ENCODE measurements around the gene DCK. TPM values are rescaled to one million over a fixed set of nuclear protein-coding genes. Genes with fewer than 3 reads are reported as not detected.
"Not testable (repeated sequence)": the region's sequence is repeated elsewhere in the genome, so short reads cannot be mapped to it uniquely, and the experiment has no call there.

The DCK gene
- total RNA-seq, 1 donor from 2014 or later, result 18.3 TPM

GRCh38 chr4:71052034-71052433 is 58.6 kb downstream of the DCK start:
- H3K4me3 ChIP-seq (ENCODE audit: low read length in 3 of 3), result no peak overlapping the region
- H3K9ac ChIP-seq (ENCODE audit: low read depth in 1 of 3, low read length in 3 of 3), result no peak overlapping the region
- no peaks in the 10 kb centered on the region for H3K9me3 ChIP-seq (ENCODE audit: control insufficient read depth in 3 of 3, low read length in 3 of 3)
- H3K36me3 ChIP-seq (ENCODE audit: control insufficient read depth in 3 of 3, insufficient read depth in 3 of 3, low read length in 3 of 3), result no peaks in the 10 kb centered on the region
- no peaks in the 10 kb centered on the region for H3K4me1 ChIP-seq (ENCODE audit: control insufficient read depth in 3 of 3, insufficient read depth in 3 of 3, low read length in 3 of 3)
- H3K27me3 ChIP-seq (ENCODE audit: control insufficient read depth in 3 of 3, insufficient read depth in 3 of 3, low read length in 3 of 3), result no peaks in the 10 kb centered on the region
- no peak overlapping the region for H3K27ac ChIP-seq (ENCODE audit: low read depth, low read length)

GRCh38 chr4:71052716-71053115 is 59.3 kb downstream of the DCK start:
- H3K4me3 ChIP-seq (ENCODE audit: low read length in 3 of 3), result no peak overlapping the region
- no peaks in the 10 kb centered on the region for H3K4me1 ChIP-seq (ENCODE audit: control insufficient read depth in 3 of 3, insufficient read depth in 3 of 3, low read length in 3 of 3)
- no peaks in the 10 kb centered on the region for H3K9me3 ChIP-seq (ENCODE audit: control insufficient read depth in 3 of 3, low read length in 3 of 3)
- no peak overlapping the region for H3K9ac ChIP-seq (ENCODE audit: low read depth in 1 of 3, low read length in 3 of 3)
- no peaks in the 10 kb centered on the region for H3K27me3 ChIP-seq (ENCODE audit: control insufficient read depth in 3 of 3, insufficient read depth in 3 of 3, low read length in 3 of 3)
- no peak overlapping the region for H3K27ac ChIP-seq (ENCODE audit: low read depth, low read length)
- H3K36me3 ChIP-seq (ENCODE audit: control insufficient read depth in 3 of 3, insufficient read depth in 3 of 3, low read length in 3 of 3), result no peaks in the 10 kb centered on the region

DNA sequence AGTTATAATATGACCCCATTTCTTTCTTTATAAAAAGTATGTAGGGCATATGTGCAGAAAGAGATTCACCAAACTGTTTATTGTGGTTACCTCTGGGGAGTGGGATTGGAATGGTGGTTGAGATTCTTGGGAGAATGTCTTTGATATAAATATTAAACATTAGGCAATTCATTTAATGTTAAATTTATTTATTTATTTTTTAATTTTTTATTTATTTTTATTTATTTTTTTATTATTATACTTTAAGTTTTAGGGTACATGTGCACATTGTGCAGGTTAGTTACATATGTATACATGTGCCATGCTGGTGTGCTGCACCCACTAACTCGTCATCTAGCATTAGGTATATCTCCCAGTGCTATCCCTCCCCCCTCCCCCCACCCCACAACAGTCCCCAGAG is 60.2 kb downstream of the DCK start:
- H3K36me3 ChIP-seq (ENCODE audit: control insufficient read depth in 3 of 3, insufficient read depth in 3 of 3, low read length in 3 of 3); H3K27ac ChIP-seq (ENCODE audit: low read depth, low read length); H3K9ac ChIP-seq (ENCODE audit: low read depth in 1 of 3, low read length in 3 of 3): not testable (repeated sequence)

DNA sequence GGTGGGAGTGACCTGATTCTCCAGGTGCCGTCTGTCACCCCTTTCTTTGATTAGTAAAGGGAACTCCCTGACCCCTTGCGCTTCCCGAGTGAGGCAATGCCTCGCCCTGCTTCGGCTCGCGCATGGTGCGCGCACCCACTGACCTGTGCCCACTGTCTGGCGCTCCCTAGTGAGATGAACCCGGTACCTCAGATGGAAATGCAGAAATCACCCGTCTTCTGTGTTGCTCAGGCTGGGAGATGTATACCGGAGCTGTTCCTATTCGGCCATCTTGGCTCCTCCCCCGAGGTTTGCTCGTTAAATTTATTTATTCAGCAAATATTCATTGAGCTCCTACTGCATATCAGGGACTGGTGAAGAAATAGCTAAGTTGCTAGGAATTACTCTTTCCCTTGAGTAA is 66.1 kb downstream of the DCK start:
- not testable (repeated sequence) for H3K27me3 ChIP-seq (ENCODE audit: control insufficient read depth in 3 of 3, insufficient read depth in 3 of 3, low read length in 3 of 3); H3K27ac ChIP-seq (ENCODE audit: low read depth, low read length); H3K36me3 ChIP-seq (ENCODE audit: control insufficient read depth in 3 of 3, insufficient read depth in 3 of 3, low read length in 3 of 3); H3K4me1 ChIP-seq (ENCODE audit: control insufficient read depth in 3 of 3, insufficient read depth in 3 of 3, low read length in 3 of 3); H3K9me3 ChIP-seq (ENCODE audit: control insufficient read depth in 3 of 3, low read length in 3 of 3); H3K4me3 ChIP-seq (ENCODE audit: low read length in 3 of 3); H3K9ac ChIP-seq (ENCODE audit: low read depth in 1 of 3, low read length in 3 of 3)

More for the DNA sequence above, 60.2 kb downstream of the DCK start:
- not testable (repeated sequence) for H3K9me3 ChIP-seq (ENCODE audit: control insufficient read depth in 3 of 3, low read length in 3 of 3); H3K4me1 ChIP-seq (ENCODE audit: control insufficient read depth in 3 of 3, insufficient read depth in 3 of 3, low read length in 3 of 3); H3K4me3 ChIP-seq (ENCODE audit: low read length in 3 of 3); H3K27me3 ChIP-seq (ENCODE audit: control insufficient read depth in 3 of 3, insufficient read depth in 3 of 3, low read length in 3 of 3)

- no peaks in the 10 kb centered on the region for H3K36me3 ChIP-seq (ENCODE audit: control insufficient read depth in 3 of 3, insufficient read depth in 3 of 3, low read length in 3 of 3)
- no peak overlapping the region for H3K27ac ChIP-seq (ENCODE audit: low read depth, low read length)
- H3K4me1 ChIP-seq (ENCODE audit: control insufficient read depth in 3 of 3, insufficient read depth in 3 of 3, low read length in 3 of 3), result no peaks in the 10 kb centered on the region
- no peak overlapping the region for H3K4me3 ChIP-seq (ENCODE audit: low read length in 3 of 3)
- no peaks in the 10 kb centered on the region for H3K9me3 ChIP-seq (ENCODE audit: control insufficient read depth in 3 of 3, low read length in 3 of 3)
- no peak overlapping the region for H3K9ac ChIP-seq (ENCODE audit: low read depth in 1 of 3, low read length in 3 of 3)
- no peaks in the 10 kb centered on the region for H3K27me3 ChIP-seq (ENCODE audit: control insufficient read depth in 3 of 3, insufficient read depth in 3 of 3, low read length in 3 of 3)
Measured at GRCh38 chr4:71062436-71062835, 69.0 kb downstream of the DCK start.

GRCh38 chr4:71063711-71064110 is 70.3 kb downstream of the DCK start:
- H3K27me3 ChIP-seq (ENCODE audit: control insufficient read depth in 3 of 3, insufficient read depth in 3 of 3, low read length in 3 of 3), result no peaks in the 10 kb centered on the region
- no peaks in the 10 kb centered on the region for H3K36me3 ChIP-seq (ENCODE audit: control insufficient read depth in 3 of 3, insufficient read depth in 3 of 3, low read length in 3 of 3)
- H3K27ac ChIP-seq (ENCODE audit: low read depth, low read length), result no peak overlapping the region
- H3K9ac ChIP-seq (ENCODE audit: low read depth in 1 of 3, low read length in 3 of 3), result no peak overlapping the region
- H3K4me1 ChIP-seq (ENCODE audit: control insufficient read depth in 3 of 3, insufficient read depth in 3 of 3, low read length in 3 of 3), result no peaks in the 10 kb centered on the region
- no peak overlapping the region for H3K4me3 ChIP-seq (ENCODE audit: low read length in 3 of 3)
- no peaks in the 10 kb centered on the region for H3K9me3 ChIP-seq (ENCODE audit: control insufficient read depth in 3 of 3, low read length in 3 of 3)

GRCh38 chr4:71064521-71064920 is 71.1 kb downstream of the DCK start:
- Histone ChIP-seq H3K9me3 (ENCODE audit: control insufficient read depth in 3 of 3, low read length in 3 of 3) (no peaks in the 10 kb centered on the region), H3K27me3 (ENCODE audit: control insufficient read depth in 3 of 3, insufficient read depth in 3 of 3, low read length in 3 of 3) (no peaks in the 10 kb centered on the region), H3K9ac (ENCODE audit: low read depth in 1 of 3, low read length in 3 of 3) (no peak overlapping the region), H3K36me3 (ENCODE audit: control insufficient read depth in 3 of 3, insufficient read depth in 3 of 3, low read length in 3 of 3) (no peaks in the 10 kb centered on the region), H3K4me3 (ENCODE audit: low read length in 3 of 3) (no peak overlapping the region), H3K27ac (ENCODE audit: low read depth, low read length) (no peak overlapping the region), H3K4me1 (ENCODE audit: control insufficient read depth in 3 of 3, insufficient read depth in 3 of 3, low read length in 3 of 3) (no peaks in the 10 kb centered on the region)

DNA sequence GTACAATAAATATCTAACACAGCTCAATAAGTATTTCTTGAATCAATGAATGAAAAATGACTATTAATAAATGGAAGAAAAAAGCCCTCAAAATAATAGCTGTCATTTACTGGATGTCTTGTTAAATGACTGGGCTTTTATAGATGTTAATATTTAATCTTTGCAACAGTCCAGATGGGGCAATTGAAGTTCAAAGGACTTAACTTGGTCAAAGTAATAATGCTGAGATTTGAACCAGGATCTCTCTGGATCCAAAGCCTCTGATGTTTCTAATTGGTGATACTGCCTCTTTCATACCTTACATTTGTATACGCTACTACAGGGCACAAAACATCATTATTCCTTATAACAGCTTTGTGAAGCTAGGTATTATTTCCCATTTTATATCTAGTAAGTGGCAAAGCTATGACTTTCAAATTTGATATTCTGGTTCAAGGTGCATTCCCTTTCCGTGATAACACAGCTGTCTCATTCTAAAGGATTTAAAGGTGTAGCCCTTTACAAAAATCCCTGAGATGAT is 72.6 kb downstream of the DCK start:
- Histone ChIP-seq H3K9ac (ENCODE audit: low read depth in 1 of 3, low read length in 3 of 3) (no peak overlapping the region), H3K4me3 (ENCODE audit: low read length in 3 of 3) (no peak overlapping the region), H3K36me3 (ENCODE audit: control insufficient read depth in 3 of 3, insufficient read depth in 3 of 3, low read length in 3 of 3) (no peaks in the 10 kb centered on the region), H3K9me3 (ENCODE audit: control insufficient read depth in 3 of 3, low read length in 3 of 3) (no peaks in the 10 kb centered on the region), H3K4me1 (ENCODE audit: control insufficient read depth in 3 of 3, insufficient read depth in 3 of 3, low read length in 3 of 3) (no peaks in the 10 kb centered on the region), H3K27ac (ENCODE audit: low read depth, low read length) (no peak overlapping the region), H3K27me3 (ENCODE audit: control insufficient read depth in 3 of 3, insufficient read depth in 3 of 3, low read length in 3 of 3) (no peaks in the 10 kb centered on the region)

GRCh38 chr4:71066737-71067716 is 73.6 kb downstream of the DCK start:
- Histone ChIP-seq H3K4me3 (ENCODE audit: low read length in 3 of 3) (no peak overlapping the region), H3K9me3 (ENCODE audit: control insufficient read depth in 3 of 3, low read length in 3 of 3) (no peaks in the 10 kb centered on the region), H3K36me3 (ENCODE audit: control insufficient read depth in 3 of 3, insufficient read depth in 3 of 3, low read length in 3 of 3) (no peaks in the 10 kb centered on the region), H3K9ac (ENCODE audit: low read depth in 1 of 3, low read length in 3 of 3) (no peak overlapping the region), H3K27me3 (ENCODE audit: control insufficient read depth in 3 of 3, insufficient read depth in 3 of 3, low read length in 3 of 3) (no peaks in the 10 kb centered on the region), H3K4me1 (ENCODE audit: control insufficient read depth in 3 of 3, insufficient read depth in 3 of 3, low read length in 3 of 3) (no peaks in the 10 kb centered on the region), H3K27ac (ENCODE audit: low read depth, low read length) (no peak overlapping the region)

DNA sequence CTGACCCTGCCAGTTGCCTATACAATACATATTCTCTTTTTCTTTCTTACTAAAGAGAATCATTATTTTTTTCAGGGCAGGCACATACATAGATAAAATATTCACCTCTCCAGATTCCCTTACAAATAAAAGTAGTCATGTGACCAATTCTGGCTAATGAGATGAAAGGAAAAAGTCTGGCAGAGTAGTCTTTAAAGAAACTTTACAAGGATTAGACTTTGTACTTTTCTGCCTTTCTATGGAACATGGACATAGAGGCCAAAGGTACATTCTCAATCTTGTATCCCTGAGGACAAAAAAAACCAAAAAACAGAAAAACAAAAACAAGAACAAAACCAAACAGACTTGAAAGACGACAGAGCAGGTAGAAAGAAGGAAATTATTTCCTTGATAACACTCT is 75.6 kb downstream of the DCK start:
- H3K9ac ChIP-seq (ENCODE audit: low read depth in 1 of 3, low read length in 3 of 3), result no peak overlapping the region

More for the DNA sequence above, 75.6 kb downstream of the DCK start:
- Histone ChIP-seq H3K4me3 (ENCODE audit: low read length in 3 of 3) (no peak overlapping the region), H3K36me3 (ENCODE audit: control insufficient read depth in 3 of 3, insufficient read depth in 3 of 3, low read length in 3 of 3) (no peaks in the 10 kb centered on the region), H3K27ac (ENCODE audit: low read depth, low read length) (no peak overlapping the region), H3K9me3 (ENCODE audit: control insufficient read depth in 3 of 3, low read length in 3 of 3) (no peaks in the 10 kb centered on the region), H3K27me3 (ENCODE audit: control insufficient read depth in 3 of 3, insufficient read depth in 3 of 3, low read length in 3 of 3) (no peaks in the 10 kb centered on the region), H3K4me1 (ENCODE audit: control insufficient read depth in 3 of 3, insufficient read depth in 3 of 3, low read length in 3 of 3) (peaks cover 0 to 2% (median 0%) of the 10 kb centered on the region in 3 donors)

Data from skeletal muscle tissue (tissue), 4 donors.